GM18505 (cell line): Measurements from ENCODE around the gene TCEAL8.
"Not testable (repeated sequence)": the region's sequence is repeated elsewhere in the genome, so short reads cannot be mapped to it uniquely, and the experiment has no call there.

ENCODE experiments used
- ATAC-seq: cut with Tn5 transposase; IDR thresholded peaks from one replicate; pipeline ENCODE4 v1.9.1; 2021; ENCODE audit not compliant: unreplicated experiment
- POLR2A ChIP-seq: IDR thresholded peaks from 4 replicates; pipeline ENCODE4 v1.6.1; 2011; ENCODE audit warnings: borderline replicate concordance; ENCODE audit not compliant: insufficient read depth, insufficient read length; ENCODE audit errors: extremely low read depth

TCEAL8 gene

DNA sequence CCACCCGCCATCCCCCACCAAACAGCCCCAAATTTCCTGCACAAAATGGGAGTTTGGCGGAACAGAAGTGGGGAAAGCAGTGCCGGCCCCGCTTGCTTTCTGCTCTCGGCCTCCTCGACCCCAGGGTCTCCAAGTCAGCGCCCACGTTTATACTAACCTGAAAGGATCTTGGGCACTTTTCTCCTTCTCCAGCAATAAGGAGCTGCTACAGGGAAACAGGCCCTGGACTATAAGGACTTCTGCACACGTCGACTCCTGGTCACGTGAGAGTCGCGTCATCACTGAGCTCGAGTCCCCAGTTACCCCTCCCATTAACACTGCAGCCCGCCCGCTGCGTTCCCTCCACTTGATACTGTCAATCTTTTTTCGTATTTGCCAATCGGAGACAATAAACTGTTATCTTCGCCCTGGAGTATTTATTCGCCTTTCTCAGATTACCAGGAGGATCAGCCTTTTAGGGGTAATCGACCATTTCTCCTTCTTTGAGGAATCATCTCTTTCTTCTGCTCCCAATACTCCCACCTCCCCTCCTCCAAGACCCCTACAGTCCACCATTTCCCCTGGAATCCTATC, at the start of gene TCEAL8:
Gene TCEAL8, minus strand, starts transcription at position 235 of the 573 bp plus-strand sequence. CDS start 1,176 bp downstream, outside the sequence.
- TF ChIP-seq POLR2A: peak; percentile 46
- peak; percentile 91 for ATAC-seq

- no peak for TF ChIP-seq POLR2A
- no peak for ATAC-seq
These were observed 49.8 kb upstream of the TCEAL8 start for GRCh38 chrX:103304705-103305104.

- no peak for ATAC-seq
- TF ChIP-seq POLR2A: no peak
These were observed 38.2 kb upstream of the TCEAL8 start for GRCh38 chrX:103293118-103293517.

DNA sequence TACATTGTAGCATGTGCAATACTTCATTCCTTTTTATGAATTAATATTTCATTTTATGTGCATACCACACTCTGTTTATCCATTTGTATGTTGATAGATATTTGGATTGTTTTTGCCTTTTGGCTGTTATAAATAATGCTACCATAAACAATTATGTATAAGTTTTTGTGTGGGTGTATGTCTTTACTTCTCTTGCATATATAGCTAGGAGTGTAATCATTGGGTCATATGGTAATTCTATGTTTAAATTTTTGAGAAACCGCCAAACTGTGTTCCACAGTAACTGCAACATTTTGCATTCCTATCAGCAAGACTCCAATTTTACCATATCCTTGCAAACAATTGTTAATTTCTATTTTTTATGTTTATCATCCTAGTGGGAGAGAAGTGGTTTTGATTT, 24.7 kb upstream of the TCEAL8 start:
- TF ChIP-seq POLR2A: no peak
- ATAC-seq: no peak

DNA sequence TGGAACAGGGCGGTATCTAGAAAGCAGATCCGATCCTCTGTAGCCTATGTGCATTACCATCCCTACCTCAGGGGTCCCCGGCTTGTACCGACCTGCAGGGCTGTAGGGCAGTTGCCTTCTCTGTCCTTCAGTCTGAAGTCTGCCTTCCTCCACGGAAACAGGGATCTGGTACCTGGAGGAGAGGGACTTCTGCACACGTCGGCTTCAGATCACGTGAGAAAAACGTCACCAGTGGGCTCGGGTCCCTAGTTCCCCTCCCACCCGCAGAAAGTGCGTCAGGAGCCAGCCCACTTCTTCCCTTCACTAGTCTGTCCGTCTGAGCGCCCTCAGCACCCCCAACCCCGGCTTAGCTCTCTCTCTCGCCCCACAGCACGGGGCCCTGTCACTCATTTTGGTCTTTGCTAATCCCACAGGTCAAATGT, 21.6 kb upstream of the TCEAL8 start, which contains the start of gene TCEAL5:
Gene TCEAL5, minus strand, starts transcription at position 170 of the 422 bp plus-strand sequence. CDS start 2,187 bp downstream, outside the sequence.
- no peak for ATAC-seq
- no peak for TF ChIP-seq POLR2A

GRCh38 chrX:103275947-103276567, 21.1 kb upstream of the TCEAL8 start:
- TF ChIP-seq POLR2A: no peak
- ATAC-seq: no peak

DNA sequence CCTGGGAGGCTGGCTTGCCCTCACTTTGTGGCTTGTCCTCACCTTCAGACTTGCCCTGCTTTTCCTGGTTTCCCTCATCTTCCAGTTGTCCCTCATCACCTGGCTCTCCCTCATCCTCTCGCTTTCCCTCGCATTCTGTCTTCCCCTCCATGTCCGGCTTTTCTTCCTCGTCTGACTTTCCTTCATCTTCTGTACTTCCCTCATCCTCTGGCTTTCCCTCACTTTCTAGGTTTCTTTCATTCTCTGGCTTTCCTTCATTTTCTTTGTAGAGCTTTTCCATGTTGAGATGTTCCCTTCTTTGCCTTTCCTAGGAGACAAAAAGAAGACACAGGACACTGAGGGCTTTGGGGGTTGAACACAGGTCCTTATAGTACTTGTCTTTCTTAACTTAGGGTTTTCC, 19.3 kb upstream of the TCEAL8 start:
- no peak for TF ChIP-seq POLR2A
- ATAC-seq: no peak

DNA sequence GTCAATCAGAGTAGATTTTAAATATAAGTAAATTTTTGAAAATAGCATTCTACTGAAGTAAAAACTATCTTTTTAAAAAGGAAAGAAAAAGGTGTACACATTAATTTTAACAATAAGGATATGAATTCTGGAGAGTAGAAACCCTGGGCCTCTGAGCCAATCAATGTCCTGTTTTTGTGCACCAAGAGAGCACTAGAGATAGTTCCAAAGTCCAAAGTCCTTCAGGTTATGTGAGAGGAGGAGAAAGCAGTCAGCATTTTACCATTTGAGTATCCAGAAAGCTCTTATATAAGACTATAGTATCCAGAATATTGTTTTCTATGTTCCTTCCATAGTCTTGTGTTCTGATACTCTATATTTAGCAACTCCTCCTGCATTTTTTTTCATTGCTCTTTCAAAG, 3.3 kb upstream of the TCEAL8 start:
- TF ChIP-seq POLR2A: no peak

DNA sequence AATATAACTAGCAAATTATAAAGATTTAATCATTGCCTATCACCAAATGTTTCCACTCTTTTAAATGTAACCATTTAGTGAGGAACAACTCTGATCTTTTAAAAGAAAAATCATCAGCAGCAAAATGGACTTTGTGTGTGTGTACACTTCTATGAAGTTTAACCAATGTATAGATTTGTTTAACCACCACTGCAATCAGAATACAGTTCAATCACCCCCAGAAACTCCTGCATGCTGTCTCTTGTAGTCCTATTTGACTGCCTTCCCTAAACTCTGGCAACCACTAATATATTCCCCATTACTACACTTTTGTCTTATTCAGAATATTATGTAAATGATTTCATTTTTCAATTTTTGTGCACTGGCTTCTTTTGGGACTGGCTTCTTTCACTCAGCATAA, 1.7 kb upstream of the TCEAL8 start:
- TF ChIP-seq POLR2A: no peak
- no peak for ATAC-seq

More for the DNA sequence above, 3.3 kb upstream of the TCEAL8 start:
- ATAC-seq: no peak

- no peak for TF ChIP-seq POLR2A
- ATAC-seq: peak; percentile 50
These were observed 657 bp downstream of the TCEAL8 start for GRCh38 chrX:103254171-103254824.

DNA sequence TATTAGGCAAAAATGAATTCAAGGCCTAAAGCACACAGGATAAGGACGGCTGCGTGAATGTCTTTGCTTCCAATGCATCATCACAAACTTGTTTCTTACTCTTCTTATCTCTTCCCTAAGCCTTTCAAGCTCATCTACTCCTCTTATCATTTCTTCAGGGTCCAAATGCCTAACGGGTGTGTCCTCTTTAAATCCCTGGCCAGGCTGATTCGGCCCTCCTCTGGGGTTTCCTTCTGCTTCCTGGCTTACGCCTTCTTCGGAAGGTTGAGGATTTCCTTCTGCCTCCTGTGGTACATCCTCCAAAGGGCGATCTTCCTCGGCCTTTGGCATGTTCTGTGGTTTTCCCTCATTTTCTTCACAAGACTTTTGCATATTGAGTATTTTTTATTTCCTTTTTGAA, 1.3 kb downstream of the TCEAL8 start:
- TF ChIP-seq POLR2A: no peak
- no peak for ATAC-seq

DNA sequence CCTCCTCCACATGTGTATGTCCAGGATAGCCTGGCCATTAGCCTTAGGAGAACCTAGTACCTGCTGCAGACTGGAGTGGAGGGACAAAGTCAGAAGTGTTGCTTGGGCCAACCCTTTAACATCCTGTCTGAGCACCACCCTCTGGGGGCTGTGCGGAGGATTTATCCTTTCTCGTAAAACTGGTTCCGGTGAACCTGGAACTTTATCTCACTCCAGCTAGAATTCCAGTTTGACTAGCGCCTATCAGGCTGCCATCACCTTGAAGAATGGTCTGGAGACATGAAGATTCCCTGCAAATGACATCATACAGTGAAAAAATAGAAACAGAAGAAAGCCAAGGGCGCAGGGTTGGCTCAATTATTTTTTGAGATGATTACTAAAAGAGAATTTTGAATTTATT, 4.0 kb downstream of the TCEAL8 start:
- no peak for TF ChIP-seq POLR2A
- no peak for ATAC-seq

DNA sequence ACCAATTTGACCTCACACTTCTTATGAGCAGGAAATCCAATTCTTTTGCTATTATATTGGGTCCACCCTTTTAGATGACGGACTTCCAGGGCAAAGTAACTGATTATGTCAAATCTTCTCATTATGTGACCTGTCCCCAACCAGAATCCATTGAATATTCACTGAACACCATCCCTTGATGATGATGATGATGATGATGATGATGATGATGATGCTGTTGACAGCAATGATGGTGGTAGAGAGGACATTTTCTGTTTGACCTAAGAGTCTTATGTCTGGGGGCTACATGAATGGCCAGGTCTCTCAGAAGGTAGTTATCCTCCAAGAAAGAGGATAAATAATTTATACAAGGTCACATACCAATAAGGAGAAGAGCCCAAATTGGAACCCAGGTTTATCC, 5.2 kb downstream of the TCEAL8 start:
- no peak for ATAC-seq
- TF ChIP-seq POLR2A: no peak

DNA sequence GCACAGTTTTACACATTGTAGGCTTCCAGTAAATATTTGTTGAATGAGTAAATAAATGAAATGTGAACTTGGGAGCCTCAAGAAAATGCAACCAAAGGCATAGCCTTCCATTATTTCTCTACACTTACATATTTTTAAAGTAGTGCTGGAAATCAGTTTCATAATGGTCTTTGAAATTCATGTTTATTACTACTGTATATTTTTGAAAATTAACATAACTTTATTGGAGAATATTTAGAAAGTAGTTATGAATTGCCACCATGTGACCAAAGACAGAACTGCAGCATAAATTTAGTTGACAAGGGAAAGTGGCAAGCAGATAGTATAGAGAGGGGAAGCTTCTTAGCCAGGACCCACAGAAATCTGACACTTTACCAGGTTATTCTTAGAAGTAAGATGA, 6.4 kb downstream of the TCEAL8 start:
- TF ChIP-seq POLR2A: no peak
- ATAC-seq: no peak

- TF ChIP-seq POLR2A: no peak
- ATAC-seq: no peak
These were observed 14.8 kb downstream of the TCEAL8 start for GRCh38 chrX:103240155-103240554.

DNA sequence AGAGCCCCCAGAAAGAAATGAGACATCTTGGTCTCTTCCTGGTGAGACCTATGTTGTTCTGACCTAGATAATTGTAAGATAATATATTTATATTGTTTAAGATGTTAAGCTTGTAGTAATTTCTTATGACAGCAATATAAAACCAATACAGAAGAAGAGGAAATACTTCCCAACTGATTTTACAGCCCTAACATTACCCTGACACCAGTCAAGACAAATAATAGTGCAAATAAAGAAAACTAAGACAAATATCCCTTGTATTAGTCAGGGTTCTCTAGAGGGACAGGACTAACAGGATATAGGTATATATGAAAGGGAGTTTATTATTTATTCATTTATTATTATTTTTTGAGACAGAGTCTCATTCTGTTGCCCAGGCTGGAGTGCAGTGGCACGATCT, 18.7 kb downstream of the TCEAL8 start:
- TF ChIP-seq POLR2A: no peak
- ATAC-seq: no peak

DNA sequence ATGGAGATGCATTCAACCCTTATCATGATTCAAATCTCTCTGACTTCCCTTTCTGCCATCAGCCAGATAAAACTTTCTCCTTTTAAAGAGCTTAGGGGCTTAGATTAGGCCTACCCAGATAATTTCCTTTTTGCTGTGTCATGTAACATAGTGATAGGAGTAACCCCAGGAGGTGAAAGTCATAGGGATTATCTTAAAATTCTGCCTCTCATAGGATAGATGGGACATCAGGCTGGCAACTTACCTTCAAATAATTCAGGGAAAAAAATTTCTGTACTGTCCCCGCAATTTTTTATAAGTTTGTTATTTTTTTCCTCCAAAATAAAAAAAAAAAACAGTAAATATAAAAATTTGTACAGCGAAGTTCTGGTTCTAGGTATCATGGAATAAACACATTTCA, 19.3 kb downstream of the TCEAL8 start:
- not testable (repeated sequence) for ATAC-seq
